NCI-H1105 treated with DMSO at 0.1 percent for 48 hours (cell line): ENCODE measurements around the gene CILP.
"Not testable (repeated sequence)": the region's sequence is repeated elsewhere in the genome, so short reads cannot be mapped to it uniquely, and the experiment has no call there.

ENCODE experiments used
- DNase-seq: peaks from one replicate; lab custom pipeline; 2025; lab: John Stamatoyannopoulos, UW

Gene CILP, protein sequence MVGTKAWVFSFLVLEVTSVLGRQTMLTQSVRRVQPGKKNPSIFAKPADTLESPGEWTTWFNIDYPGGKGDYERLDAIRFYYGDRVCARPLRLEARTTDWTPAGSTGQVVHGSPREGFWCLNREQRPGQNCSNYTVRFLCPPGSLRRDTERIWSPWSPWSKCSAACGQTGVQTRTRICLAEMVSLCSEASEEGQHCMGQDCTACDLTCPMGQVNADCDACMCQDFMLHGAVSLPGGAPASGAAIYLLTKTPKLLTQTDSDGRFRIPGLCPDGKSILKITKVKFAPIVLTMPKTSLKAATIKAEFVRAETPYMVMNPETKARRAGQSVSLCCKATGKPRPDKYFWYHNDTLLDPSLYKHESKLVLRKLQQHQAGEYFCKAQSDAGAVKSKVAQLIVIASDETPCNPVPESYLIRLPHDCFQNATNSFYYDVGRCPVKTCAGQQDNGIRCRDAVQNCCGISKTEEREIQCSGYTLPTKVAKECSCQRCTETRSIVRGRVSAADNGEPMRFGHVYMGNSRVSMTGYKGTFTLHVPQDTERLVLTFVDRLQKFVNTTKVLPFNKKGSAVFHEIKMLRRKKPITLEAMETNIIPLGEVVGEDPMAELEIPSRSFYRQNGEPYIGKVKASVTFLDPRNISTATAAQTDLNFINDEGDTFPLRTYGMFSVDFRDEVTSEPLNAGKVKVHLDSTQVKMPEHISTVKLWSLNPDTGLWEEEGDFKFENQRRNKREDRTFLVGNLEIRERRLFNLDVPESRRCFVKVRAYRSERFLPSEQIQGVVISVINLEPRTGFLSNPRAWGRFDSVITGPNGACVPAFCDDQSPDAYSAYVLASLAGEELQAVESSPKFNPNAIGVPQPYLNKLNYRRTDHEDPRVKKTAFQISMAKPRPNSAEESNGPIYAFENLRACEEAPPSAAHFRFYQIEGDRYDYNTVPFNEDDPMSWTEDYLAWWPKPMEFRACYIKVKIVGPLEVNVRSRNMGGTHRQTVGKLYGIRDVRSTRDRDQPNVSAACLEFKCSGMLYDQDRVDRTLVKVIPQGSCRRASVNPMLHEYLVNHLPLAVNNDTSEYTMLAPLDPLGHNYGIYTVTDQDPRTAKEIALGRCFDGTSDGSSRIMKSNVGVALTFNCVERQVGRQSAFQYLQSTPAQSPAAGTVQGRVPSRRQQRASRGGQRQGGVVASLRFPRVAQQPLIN

DNA sequence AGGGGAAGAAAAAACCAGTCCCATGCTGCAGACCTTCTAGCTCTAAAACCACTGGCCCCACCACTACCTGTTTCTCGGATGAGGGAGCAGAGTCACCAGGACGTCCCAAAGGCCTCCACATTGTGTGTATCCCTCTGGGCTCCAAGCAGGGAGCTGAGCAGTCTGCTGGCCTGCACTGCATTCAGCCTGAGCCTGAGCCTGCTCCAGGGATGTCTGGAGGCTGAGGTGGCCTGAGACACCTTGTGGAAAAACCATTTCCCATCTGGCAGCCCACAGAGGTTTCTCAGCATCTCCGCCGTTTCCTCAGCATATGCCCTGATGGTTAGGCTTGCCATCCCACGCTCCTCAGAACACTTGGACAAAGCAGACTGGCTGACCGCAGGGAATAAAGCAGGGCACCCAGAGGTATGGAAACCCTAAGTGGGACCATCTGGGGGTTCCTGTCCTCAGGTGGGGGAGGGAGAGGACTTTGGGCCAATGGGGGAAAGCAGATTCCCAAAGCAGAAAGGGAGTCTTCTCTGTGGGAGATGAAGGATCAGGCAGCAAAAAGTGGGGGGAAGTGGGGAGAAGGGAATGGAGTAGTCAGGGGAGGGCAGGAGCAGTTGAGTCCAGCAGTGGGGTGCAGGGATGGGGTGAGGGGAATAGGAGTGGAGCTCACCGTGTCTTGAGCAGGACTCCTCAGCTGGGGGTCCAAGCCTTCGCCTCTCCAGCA, at the start of gene CILP:
Gene CILP, minus strand, starts transcription at position 704 of the 712 bp plus-strand sequence. CDS start 1,718 bp downstream, outside the sequence.
- DNase-seq: no peak

DNA sequence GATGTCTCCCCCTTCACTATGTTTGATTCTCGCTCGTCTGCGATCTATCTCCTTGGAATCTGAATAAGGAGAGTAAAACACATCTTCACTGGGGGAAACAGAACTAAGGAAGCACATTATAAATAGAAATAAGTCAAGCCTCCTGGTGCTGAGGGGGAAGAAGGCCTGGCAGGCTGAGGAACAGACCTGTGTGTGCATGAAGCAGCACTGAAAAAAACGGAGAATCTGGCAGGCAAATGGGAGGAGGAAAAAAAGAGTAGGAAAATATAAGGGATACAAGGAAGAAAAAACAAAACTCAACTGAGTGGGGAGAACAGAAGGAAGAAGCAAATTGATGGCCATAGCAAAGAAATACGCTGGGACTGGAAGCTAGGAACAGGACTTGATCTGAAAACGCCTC, 49.7 kb upstream of the CILP start:
- DNase-seq: no peak

DNA sequence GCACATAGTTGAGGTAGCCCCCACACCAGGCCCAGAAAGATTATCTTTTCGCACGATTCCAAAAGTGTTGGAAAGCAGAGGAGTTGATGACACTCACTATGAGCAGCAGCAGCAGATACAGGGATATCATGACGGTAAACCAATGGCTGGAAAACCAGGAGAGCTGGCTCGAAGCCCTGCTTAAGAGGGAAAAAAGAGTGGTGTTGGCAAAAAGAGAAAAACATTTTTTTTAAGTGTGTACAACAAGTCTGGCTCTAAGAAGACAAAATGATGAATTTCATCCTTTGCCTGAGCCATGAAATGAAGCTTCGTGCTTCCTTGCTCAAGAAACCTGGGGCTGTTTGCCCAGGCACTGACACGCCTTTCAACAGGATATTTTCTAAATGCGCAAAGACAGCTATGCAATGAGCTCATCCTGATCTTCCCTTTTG, 48.1 kb upstream of the CILP start:
- DNase-seq: no peak

DNA sequence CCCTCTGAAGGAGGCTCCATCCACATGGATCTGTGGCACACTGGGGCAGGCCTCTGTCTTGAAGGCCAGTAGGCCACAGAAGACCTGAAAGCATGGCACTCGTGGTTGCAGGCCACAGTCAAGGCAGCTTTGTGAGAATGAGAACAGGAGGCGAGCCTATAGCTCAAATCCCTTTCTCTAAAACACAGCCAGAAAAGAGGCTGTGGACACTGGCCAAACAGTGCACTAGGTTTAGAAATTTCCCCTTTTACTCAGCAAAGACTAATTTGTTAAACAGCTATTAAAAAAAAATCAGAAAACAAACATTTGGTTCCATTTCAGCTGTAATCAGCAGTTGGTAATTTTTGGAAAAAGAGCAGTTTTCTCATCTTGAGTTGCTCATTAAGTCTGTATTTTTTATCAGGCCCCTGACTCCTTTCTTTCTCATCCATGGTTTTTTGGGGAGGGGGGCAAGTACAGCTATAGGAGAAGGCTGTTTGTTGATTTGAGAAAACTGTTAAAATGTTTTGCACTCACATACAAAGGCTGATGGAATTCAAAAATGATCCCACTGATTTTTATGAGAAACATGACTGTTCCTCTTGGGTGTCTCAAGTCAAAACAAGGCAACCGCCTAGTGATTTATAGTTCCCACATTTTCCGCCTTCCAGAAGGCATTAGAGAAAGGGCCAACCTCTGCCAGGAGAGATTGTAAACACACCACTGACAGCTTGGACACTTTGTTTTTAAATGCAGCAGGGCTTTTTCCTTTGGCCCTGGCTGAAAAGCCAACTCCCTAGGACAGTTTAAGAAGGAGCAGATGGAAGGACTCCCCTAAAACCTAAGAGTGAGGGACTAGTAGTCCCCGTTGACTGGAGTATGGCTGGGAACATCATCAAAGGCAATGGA, 47.3 kb upstream of the CILP start:
- DNase-seq: no peak

DNA sequence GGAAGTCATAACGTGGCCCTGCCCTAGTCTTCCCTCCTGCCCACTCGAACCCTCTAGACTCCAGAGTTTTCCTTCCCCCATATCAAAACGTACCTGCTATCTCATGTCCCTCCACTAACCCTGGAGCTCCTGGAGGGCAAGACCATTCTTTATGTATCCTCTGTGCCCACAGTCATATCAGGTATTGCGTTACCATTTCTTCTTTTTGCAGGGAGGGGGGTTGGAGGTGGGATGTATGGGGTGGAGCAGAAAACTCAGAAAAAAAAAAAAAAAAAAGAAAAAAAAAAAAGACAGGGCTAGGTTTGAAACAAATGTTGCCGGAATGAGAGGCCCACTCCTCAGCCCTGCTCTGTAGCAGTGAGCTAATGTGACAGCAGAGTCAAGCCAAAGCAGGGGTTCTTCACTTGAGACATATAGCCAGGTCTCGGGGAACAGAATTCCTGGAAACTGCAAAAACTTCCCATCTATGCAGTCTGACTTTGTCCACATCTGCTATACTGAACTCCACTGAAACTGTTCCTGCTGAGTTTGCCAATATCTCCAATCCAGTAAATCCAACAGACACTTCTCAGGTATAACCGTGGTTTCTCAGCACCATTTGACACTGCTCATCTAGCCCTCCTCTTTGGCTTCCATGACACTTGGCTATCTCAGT, 44.3 kb upstream of the CILP start:
- no peak for DNase-seq

DNA sequence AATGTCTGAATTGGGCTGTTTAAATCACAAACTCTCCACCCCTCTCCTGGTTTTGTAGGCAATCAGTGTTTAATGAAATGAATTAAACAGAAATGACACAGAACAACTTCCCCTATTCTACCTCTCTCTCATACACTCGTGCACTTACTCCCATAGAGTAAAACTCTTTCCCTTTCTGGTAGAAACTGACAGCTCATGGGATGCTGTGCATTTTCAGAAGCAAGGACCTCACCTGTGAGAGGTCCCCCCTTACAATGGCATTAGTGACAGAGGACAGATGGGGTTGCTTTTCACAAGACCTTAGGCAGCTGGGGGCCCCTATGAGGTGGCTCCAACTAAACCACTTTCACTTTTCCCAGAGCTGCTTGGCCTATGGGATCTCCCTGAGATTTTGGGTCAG, 43.5 kb upstream of the CILP start:
- DNase-seq: no peak

DNA sequence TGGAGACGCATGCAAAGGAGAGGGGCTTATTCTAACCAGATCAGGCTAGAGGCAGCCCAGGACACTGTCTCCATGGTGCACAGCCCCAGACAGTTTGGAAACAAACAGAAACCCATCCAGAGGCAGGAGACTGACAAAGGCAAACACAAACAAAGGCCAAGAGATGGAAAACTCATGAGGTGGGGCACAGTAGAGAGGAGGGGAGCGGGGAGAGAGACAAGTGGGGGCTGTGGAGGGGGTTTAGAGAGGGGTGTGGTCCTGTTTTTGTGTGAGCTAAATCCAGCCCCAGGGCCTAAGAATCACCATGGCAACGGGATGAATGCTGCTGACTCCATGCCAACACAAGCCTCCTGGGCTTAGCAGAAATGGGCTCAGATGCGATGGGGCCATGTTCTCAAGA, 43.1 kb upstream of the CILP start:
- no peak for DNase-seq

DNA sequence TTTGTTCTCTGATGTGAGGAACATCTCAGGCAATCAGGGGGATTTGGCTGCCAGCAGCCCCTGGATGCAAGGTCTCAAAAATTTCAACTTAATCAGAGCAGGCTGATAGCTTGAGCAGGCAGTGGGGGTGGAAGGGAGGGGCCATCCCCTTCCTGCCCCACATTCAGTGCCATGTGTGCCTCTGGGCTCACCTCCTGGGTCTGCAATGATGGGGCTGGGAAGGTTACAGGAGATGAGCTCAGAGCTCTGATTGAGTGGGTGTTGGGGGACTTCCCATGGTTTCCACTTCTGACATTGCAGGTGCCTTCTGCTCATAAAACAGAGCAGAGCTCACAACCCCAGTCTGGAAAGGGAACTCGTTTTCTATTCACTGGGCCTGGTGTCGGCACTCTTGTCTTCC, 38.4 kb upstream of the CILP start:
- DNase-seq: no peak

DNA sequence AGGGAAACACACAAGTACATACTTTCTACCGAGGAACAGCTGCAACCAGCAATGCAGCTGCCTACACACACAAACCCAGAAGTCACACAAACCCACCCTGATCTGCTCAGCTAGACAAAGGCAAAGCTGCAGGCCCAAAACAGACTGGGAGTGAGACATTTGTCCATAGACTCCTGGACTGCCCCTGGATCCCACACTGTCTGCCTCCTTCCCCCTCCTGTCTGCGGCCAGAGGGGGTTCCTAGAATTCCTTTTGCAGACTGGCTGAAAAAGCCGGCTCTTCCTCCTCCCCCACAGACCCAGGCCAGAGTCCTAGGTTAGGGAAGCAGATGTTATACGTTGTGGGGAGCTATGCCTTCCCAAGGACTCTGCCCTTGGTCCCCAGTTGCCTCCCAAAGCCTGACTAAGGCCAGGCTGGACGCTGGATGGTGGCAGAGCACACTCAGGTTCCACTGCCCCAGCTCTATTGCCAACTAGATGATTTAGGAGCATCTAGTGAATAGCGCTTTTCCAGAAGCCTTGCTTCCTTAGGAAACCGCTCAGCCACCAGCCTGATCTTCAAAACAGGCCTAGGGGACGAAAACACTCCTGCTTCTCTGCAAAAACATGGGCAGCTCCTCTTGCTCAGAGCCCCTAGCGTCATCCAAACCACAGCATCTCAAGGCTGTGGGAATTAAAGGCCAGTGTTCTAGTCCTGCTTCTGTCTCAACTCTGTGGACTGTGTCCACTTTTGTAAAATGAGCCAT, 37.4 kb upstream of the CILP start:
- no peak for DNase-seq

DNA sequence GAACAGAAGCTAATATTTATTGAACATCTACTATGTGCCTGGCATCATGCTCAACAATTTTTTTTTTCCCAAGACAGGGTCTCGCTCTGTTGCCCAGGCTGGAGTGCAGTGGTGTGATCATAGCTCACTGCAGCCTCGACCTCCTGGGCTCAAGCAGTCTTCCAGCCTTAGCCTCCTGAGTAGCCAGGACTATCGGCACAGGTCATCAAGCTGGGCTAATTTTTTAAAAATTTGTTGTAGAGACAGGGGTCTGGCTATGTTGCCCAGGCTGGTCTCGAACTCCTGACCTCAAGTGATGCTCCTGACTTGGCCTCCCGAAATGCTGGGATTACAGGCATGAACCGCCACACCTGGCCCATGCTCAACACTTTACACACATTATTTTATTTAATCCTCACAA, 35.7 kb upstream of the CILP start:
- no peak for DNase-seq

DNA sequence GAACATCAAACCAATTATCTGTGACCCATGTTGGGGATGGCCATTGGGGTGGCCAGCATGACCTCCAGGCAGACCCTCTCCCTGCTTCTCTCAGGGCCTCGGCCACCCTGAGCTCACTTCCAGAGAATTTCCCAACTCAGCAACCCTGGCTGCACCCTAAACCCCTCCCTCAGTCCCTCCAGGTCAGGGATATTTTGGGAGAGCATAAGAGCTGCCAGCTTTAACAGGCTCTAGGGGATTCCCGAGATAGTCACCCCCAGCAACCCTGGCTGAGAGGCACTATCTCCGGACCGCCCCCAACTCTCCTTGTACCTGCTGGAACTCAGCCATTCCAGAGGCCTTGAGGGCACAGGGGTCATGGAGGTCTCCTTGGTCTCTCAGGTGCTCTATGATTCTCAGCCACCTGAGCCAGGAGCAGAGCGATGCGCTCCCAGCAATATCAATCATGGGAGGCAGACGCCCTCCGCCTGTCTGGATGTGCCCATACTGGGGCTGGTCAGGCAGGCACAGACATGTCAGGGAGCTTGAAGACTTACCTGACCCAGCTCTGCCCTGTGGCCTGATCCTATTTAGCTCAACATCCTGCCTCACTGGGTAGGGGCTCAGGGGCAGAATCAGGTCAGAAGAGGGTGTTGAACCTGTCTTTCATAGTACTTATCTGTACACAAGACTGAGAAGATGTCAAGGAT, 34.9 kb upstream of the CILP start:
- DNase-seq: no peak

DNA sequence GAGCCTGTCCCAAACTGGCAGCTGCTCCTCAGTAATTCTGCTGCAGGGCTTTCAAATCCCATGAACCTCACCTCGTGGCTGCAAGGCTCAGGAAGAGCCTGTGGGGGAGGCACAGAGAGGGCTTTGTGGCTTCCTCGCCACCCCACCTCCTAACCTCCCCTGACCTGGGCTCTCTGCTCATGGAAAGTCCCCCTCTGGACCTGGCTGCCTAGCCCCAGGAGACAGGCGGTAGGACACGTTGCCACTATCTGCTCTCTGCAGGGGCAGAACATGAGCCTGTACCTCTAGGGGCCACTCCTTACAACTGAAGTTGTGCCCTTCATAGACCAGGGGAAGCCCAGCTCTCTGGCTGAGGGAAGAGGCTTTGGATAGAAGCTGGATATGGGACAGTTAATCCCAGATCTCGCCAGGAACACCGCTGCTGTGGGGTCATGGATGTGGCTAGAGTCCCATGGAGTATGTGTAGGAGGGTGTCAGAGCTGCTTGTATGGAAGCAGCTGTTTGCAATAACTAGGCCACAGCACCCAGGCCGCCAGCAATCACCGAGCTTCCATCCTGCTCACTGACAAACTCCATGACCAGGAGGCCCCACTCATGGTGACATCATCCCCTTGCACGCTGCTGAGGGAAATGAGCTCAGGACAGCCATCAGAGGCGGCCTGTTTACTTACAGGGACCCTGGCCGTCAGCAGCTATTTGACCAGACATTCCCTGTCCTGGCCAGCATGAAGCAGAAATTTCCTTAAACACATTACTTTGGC, 34.0 kb upstream of the CILP start:
- DNase-seq: no peak

DNA sequence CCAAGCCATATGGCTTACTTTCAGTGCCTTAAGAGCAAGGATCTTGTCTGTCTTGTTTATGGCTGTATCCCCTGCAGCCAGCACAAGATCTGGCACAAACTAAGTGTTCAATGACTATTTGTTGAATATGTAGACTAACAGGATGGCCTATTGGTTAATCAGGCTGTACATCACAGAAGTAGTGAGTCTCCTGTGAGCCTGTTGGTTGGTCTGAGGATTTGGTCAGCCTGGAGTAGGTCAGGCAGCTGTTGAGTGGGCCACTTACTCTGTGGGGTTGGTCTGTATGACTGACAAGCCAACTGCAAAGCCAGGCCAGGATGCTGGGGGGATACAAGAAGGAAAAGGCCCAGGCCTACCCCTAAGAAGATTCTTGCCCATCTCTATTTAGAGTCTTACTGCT, 33.4 kb upstream of the CILP start:
- DNase-seq: no peak

DNA sequence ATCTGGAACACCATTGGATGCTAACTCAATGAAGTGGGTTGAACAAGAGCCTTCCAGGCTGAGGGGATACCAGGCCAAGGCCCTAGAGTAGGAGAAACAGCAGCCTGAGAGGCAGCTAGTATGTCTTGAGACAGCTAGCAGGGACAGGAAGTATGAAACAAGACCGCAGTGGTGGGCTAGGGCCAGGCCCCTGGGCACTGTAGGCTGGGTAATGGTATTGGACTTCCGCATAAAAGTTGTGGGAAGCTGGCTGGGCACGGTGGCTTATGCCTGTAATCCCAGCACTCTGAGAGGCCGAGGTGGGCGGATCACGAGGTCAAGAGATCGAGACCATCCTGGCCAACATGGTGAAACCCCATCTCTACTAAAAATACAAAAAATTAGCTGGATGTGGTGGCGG, 25.2 kb upstream of the CILP start:
- DNase-seq: not testable (repeated sequence)

DNA sequence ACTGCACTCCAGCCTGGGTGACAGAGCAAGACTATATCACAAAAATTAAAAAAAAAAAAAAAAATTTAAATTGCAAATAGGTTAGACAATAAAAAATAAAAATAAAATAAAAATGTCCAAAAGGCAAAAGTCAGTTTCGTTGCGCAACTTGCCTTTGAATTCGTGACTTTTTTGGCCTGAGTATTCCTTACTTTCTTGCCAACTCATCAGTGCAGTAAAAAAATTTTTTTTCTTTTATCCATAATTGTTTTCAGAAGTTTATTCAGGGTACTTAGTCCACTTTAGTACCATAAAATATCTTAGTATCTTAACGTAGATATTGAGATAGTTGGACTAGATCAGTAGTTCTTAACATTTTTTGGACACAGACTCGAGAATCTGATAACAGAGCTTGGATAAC, 22.4 kb upstream of the CILP start:
- no peak for DNase-seq

DNA sequence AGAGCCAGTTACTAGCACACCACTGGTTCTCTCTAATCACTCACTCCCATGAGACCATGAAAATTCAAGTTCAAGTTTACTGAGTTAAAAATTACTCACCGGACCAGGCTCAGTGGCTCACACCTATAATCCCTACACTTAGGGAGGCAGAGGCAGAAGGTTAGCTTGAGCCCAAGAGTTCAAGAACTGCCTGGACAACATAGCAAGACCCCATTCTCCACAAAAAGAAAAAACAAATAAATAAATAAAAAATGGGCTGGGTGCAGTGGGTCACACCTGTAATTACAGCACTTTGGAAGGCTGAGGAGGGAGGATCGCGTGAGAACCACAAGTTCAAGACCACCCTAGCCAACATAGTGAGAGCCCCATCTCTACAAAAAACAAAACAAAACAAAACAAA, 21.2 kb upstream of the CILP start:
- no peak for DNase-seq

DNA sequence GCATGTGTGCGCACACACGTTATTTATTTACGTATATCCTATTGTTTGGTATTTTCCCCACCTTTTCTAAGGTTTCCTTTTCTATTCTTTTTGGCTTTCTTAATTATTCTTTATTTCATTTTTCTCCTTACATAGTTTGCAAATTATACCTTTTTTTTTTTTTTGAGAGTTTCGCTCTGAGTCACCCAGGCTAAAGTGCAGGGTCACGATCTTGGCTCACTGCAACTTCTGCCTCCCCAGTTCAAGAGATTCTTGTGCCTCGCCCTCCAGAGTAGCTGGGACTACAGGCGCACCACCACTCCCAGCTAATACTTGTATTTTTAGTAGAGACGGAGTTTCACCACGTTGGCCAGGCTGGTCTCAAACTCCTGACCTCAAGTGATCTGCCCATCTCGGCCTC, 20.0 kb upstream of the CILP start:
- no peak for DNase-seq

DNA sequence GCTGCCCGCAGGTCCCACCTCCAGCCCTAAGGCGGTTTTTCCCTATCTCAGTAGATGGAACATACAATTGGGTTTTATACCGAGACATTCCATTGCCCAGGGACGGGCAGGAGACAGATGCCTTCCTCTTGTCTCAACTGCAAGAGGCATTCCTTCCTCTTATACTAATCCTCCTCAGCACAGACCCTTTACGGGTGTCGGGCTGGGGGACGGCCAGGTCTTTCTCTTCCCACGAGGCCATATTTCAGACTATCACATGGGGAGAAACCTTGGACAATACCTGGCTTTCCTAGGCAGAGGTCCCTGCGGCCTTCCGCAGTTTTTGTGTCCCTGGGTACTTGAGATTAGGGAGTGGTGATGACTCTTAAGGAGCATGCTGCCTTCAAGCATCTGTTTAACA, 15.6 kb upstream of the CILP start:
- not testable (repeated sequence) for DNase-seq
